Measurements from ENCODE around the gene RIT2.

DNA sequence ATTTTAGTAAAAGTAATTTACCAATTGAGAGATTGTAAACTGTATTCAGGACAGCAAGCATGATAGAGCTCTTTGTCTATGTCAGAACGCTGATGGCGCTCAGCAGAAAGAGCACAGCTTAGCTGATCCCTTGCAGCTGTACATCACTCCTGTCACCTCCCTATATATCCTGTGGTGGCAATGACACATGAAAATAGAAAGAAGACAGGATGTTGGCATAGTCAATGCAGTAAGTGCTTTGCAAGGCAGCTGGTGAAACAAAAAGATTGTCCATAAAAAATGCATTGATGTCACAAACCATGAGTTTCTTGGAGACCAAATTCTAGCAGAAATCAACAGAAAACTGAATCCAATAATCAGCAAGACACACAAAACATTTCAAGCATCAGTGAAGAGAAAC lies 221.5 kb downstream of the RIT2 start:
- no peak for TF ChIP-seq POLR2A (IDR thresholded peaks at IDR 0.05)
- TF ChIP-seq, protein P1, sequence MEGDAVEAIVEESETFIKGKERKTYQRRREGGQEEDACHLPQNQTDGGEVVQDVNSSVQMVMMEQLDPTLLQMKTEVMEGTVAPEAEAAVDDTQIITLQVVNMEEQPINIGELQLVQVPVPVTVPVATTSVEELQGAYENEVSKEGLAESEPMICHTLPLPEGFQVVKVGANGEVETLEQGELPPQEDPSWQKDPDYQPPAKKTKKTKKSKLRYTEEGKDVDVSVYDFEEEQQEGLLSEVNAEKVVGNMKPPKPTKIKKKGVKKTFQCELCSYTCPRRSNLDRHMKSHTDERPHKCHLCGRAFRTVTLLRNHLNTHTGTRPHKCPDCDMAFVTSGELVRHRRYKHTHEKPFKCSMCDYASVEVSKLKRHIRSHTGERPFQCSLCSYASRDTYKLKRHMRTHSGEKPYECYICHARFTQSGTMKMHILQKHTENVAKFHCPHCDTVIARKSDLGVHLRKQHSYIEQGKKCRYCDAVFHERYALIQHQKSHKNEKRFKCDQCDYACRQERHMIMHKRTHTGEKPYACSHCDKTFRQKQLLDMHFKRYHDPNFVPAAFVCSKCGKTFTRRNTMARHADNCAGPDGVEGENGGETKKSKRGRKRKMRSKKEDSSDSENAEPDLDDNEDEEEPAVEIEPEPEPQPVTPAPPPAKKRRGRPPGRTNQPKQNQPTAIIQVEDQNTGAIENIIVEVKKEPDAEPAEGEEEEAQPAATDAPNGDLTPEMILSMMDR (IDR thresholded peaks at IDR 0.05): no peak
